H9 (cell line): ENCODE data around the gene MGAT5B. TPM values are rescaled to one million over a fixed set of nuclear protein-coding genes. Genes with fewer than 3 reads are reported as not detected.

Experiments used
- DNase-seq: peaks from one replicate; pipeline ENCODE4 v3.0.0-alpha.2; 2017
- H2AFZ ChIP-seq: one replicate; pipeline ENCODE4 v1.6.1; 2013; ENCODE audit warnings: mild to moderate bottlenecking, low read length, control low read depth, moderate library complexity
- H2AK5ac ChIP-seq: 2 replicates; pipeline ENCODE4 v1.6.1; 2013; ENCODE audit warnings: low read length, control low read depth, mixed read lengths; ENCODE audit not compliant: insufficient read length
- H2BK120ac ChIP-seq: one replicate; pipeline ENCODE4 v1.6.1; 2013; ENCODE audit warnings: low read depth, mild to moderate bottlenecking, low read length, control low read depth, inconsistent platforms; ENCODE audit not compliant: poor library complexity, severe bottlenecking
- H2BK12ac ChIP-seq: 2 replicates; pipeline ENCODE4 v1.6.1; 2013; ENCODE audit warnings: low read length, control low read depth, mixed read lengths, low read depth; ENCODE audit not compliant: insufficient read length
- H2BK15ac ChIP-seq: 2 replicates; pipeline ENCODE4 v1.6.1; 2013; ENCODE audit warnings: low read depth, low read length, control low read depth
- H2BK20ac ChIP-seq: one replicate; pipeline ENCODE4 v1.6.1; 2013; ENCODE audit warnings: low read depth, mild to moderate bottlenecking, low read length, control low read depth, inconsistent platforms; ENCODE audit not compliant: poor library complexity, severe bottlenecking
- H2BK5ac ChIP-seq: 2 replicates; pipeline ENCODE4 v1.6.1; 2013; ENCODE audit warnings: low read length, control low read depth, mixed read lengths; ENCODE audit not compliant: insufficient read length
- H3K14ac ChIP-seq: 2 replicates; pipeline ENCODE4 v1.6.1; 2013; ENCODE audit warnings: low read length, control low read depth; ENCODE audit not compliant: insufficient read depth
- H3K18ac ChIP-seq: 2 replicates; pipeline ENCODE4 v1.6.1; 2013; ENCODE audit warnings: low read depth, mild to moderate bottlenecking, mixed read lengths, low read length, control low read depth; ENCODE audit not compliant: insufficient read length
- H3K23ac ChIP-seq: 2 replicates; pipeline ENCODE4 v1.6.1; 2013; ENCODE audit warnings: low read length, control low read depth, mixed read lengths, low read depth; ENCODE audit not compliant: insufficient read length
- H3K23me2 ChIP-seq: 2 replicates; pipeline ENCODE4 v1.6.1; 2013; ENCODE audit warnings: low read depth, mild to moderate bottlenecking, mixed read lengths, low read length, control low read depth; ENCODE audit not compliant: insufficient read length, poor library complexity, severe bottlenecking
- H3K27ac ChIP-seq: 2 replicates; pipeline ENCODE4 v1.5.1; 2013; ENCODE audit warnings: low read length, control low read depth, mixed read lengths, low read depth; ENCODE audit not compliant: insufficient read length
- H3K27me3 ChIP-seq: 2 replicates; pipeline ENCODE4 v1.6.1; 2013; ENCODE audit warnings: low read length, control low read depth, inconsistent platforms; ENCODE audit not compliant: insufficient read depth
- H3K4ac ChIP-seq: 2 replicates; pipeline ENCODE4 v1.6.1; 2013; ENCODE audit warnings: low read depth, mild to moderate bottlenecking, control low read depth, inconsistent platforms, low read length, moderate library complexity
- H3K4me1 ChIP-seq: 2 replicates; pipeline ENCODE4 v1.6.1; 2013; ENCODE audit warnings: low read length, control low read depth, inconsistent platforms; ENCODE audit not compliant: insufficient read depth
- H3K4me2 ChIP-seq: 2 replicates; pipeline ENCODE4 v1.6.1; 2013; ENCODE audit warnings: low read length, control low read depth, mixed read lengths; ENCODE audit not compliant: insufficient read length, insufficient read depth
- H3K56ac ChIP-seq: 2 replicates; pipeline ENCODE4 v1.6.1; 2013; ENCODE audit warnings: low read depth, mild to moderate bottlenecking, mixed read lengths, low read length, control low read depth; ENCODE audit not compliant: insufficient read length
- H3K79me1 ChIP-seq: 2 replicates; pipeline ENCODE4 v1.6.1; 2013; ENCODE audit warnings: low read depth, mild to moderate bottlenecking, moderate library complexity, low read length, control low read depth, inconsistent platforms; ENCODE audit not compliant: insufficient read depth, poor library complexity, severe bottlenecking
- H3K79me2 ChIP-seq: 2 replicates; pipeline ENCODE4 v1.6.1; 2013; ENCODE audit warnings: low read length, control low read depth, inconsistent platforms; ENCODE audit not compliant: insufficient read depth
- H3K9ac ChIP-seq: 2 replicates; pipeline ENCODE4 v1.6.1; 2013; ENCODE audit warnings: low read length, control low read depth, mixed read lengths; ENCODE audit not compliant: insufficient read length; ENCODE audit errors: extremely low read depth
- H3K9me3 ChIP-seq: one replicate; pipeline ENCODE4 v1.6.1; 2013; ENCODE audit warnings: low read depth, low read length, inconsistent platforms; ENCODE audit not compliant: control insufficient read depth
- H3T11ph ChIP-seq: one replicate; pipeline ENCODE4 v1.6.1; 2013; ENCODE audit warnings: mild to moderate bottlenecking, low read length, control low read depth, inconsistent platforms
- H4K20me1 ChIP-seq: one replicate; pipeline ENCODE4 v1.6.1; 2013; ENCODE audit not compliant: control insufficient read depth, insufficient read length, insufficient read depth
- H4K5ac ChIP-seq: 2 replicates; pipeline ENCODE4 v1.6.1; 2013; ENCODE audit warnings: low read depth, mild to moderate bottlenecking, mixed read lengths, low read length, control low read depth; ENCODE audit not compliant: insufficient read length
- H4K8ac ChIP-seq: replicated peaks from 2 replicates; pipeline ENCODE4 v1.6.1; 2013; ENCODE audit warnings: low read length, control low read depth, mixed read lengths, low read depth; ENCODE audit not compliant: insufficient read length
- H4K91ac ChIP-seq: 2 replicates; pipeline ENCODE4 v1.6.1; 2013; ENCODE audit warnings: low read depth, mild to moderate bottlenecking, moderate library complexity, mixed read lengths, low read length, control low read depth; ENCODE audit not compliant: insufficient read length
- H3K27ac Mint-ChIP-seq, 3 experiments: 2 replicates in 2 of 3; 3 replicates in 1 of 3; pipeline ENCODE4 v1.8.0; 2020 to 2021; ENCODE audit warnings: mixed read lengths in 3 of 3, mild to moderate bottlenecking in 1 of 3, moderate library complexity in 1 of 3
- H3K27me3 Mint-ChIP-seq: 2 replicates; pipeline ENCODE4 v1.8.0; 2021; ENCODE audit warnings: low read depth, mild to moderate bottlenecking, moderate library complexity, mixed read lengths
- H3K36me3 Mint-ChIP-seq, 3 experiments: 2 replicates in 2 of 3; 3 replicates in 1 of 3; pipeline ENCODE4 v1.8.0; 2020 to 2021; ENCODE audit warnings: low read depth in 3 of 3, mixed read lengths in 3 of 3; ENCODE audit not compliant: insufficient read depth in 1 of 3
- H3K4me1 Mint-ChIP-seq, 2 experiments: 2 replicates each; pipeline ENCODE4 v1.8.0; 2020; ENCODE audit warnings: mixed read lengths in 2 of 2
- H3K4me3 Mint-ChIP-seq, 2 experiments: 2 replicates in 1 of 2; 3 replicates in 1 of 2; pipeline ENCODE4 v1.8.0; 2020 to 2021; ENCODE audit warnings: mild to moderate bottlenecking in 2 of 2, mixed read lengths in 2 of 2, moderate library complexity in 1 of 2
- H3K9me3 Mint-ChIP-seq, 2 experiments: 2 replicates in 1 of 2; 3 replicates in 1 of 2; pipeline ENCODE4 v1.8.0; 2020; ENCODE audit warnings: mild to moderate bottlenecking in 2 of 2, mixed read lengths in 2 of 2, moderate library complexity in 1 of 2
- CTCF ChIP-seq: fragments of 200-600 bp; sonication (generic); conservative IDR thresholded peaks from 3 replicates; pipeline ENCODE4 v1.8.0; 2021; ENCODE audit warnings: antibody characterized with exemption, mild to moderate bottlenecking
- WGBS: extraction: QIAGEN DNeasy Blood & Tissue Kit; methylation state at CpG from one replicate; pipeline ENCODE4 v1.1.7; 2013; ENCODE audit warnings: missing lambda C conversion rate, low lambda C conversion rate, mixed read lengths; ENCODE audit not compliant: insufficient read length; ENCODE audit errors: extremely low coverage; 5-methylcytosine and 5-hydroxymethylcytosine counted together
- total RNA-seq: library from RNA; stranded (reverse); gene quantifications from 2 replicates; pipeline ENCODE4 v1.2.1, GENCODE V29; 2021

The MGAT5B gene
- total RNA-seq, 1 experiment from 2014 or later, result 4.9 TPM

GRCh38 chr17:76920364-76921139 is 52.3 kb downstream of the MGAT5B start:
- Histone ChIP-seq H3T11ph (no peak overlapping the region), H3K9ac (no peak overlapping the region), H2BK20ac (no peak overlapping the region), H2AK5ac (no peak overlapping the region), H3K27me3 (no peaks in the 10 kb centered on the region), H3K27ac (no peak overlapping the region), H3K56ac (no peak overlapping the region), H3K4me1 (no peaks in the 10 kb centered on the region), H4K8ac (no peak overlapping the region), H3K4me2 (no peak overlapping the region), H2BK5ac (no peak overlapping the region), H2BK15ac (no peak overlapping the region), H3K79me2 (no peaks in the 10 kb centered on the region), H3K23me2 (no peaks in the 10 kb centered on the region), H4K5ac (no peak overlapping the region), H2AFZ (no peak overlapping the region), H3K9me3 (no peaks in the 10 kb centered on the region), H3K4ac (no peak overlapping the region), H3K18ac (no peak overlapping the region), H4K20me1 (no peaks in the 10 kb centered on the region), H4K91ac (no peak overlapping the region), H3K23ac (no peak overlapping the region), H3K79me1 (no peaks in the 10 kb centered on the region), H2BK120ac (no peak overlapping the region), H3K14ac (no peak overlapping the region; the same call in 1 of the 2 replicates), H2BK12ac (no peak overlapping the region)
- no peak for TF ChIP-seq CTCF
- no CpG with 5 or more reads among the region's 13 CpGs for WGBS
- Mint-ChIP-seq H3K9me3 (peaks cover 0 to 3% of the 10 kb centered on the region in 2 experiments; a peak in 2 of 5 replicates), H3K27me3 (no peaks in the 10 kb centered on the region), H3K36me3 (peaks cover 0 to 5% (median 2%) of the 10 kb centered on the region in 3 experiments; a peak in 3 of 7 replicates), H3K27ac (no peak overlapping the region; a peak in 1 of 7 replicates), H3K4me3 (no peak overlapping the region), H3K4me1 (peaks cover 18 to 32% of the 10 kb centered on the region in 2 experiments)
- DNase-seq, result no peak
